GM12801 (cell line): ENCODE results near the gene EID2B.

ENCODE experiments used
- CTCF ChIP-seq: IDR thresholded peaks from one replicate; pipeline ENCODE4 v1.5.1; 2011; ENCODE audit warnings: control low read depth; ENCODE audit not compliant: insufficient read length; ENCODE audit errors: extremely low read depth

Gene EID2B

GRCh38 chr19:39506598-39506943 lies 26.1 kb downstream of the EID2B start:
- TF ChIP-seq CTCF: no peak

- no peak for TF ChIP-seq CTCF
These were observed 29.8 kb downstream of the EID2B start for GRCh38 chr19:39502640-39503417.

- no peak for TF ChIP-seq CTCF
These were observed 31.3 kb downstream of the EID2B start for GRCh38 chr19:39501340-39501739.

- no peak for TF ChIP-seq CTCF
These were observed 32.1 kb downstream of the EID2B start for GRCh38 chr19:39500543-39500942.

GRCh38 chr19:39499932-39500331 lies 32.7 kb downstream of the EID2B start:
- no peak for TF ChIP-seq CTCF

GRCh38 chr19:39498798-39499642 lies 33.6 kb downstream of the EID2B start, which contains the start of gene DLL3:
Gene DLL3 (plus strand): TSS chr19:39498947. CDS start chr19:39498975, 28 bp downstream.
- TF ChIP-seq CTCF: no peak

- TF ChIP-seq CTCF: no peak
These were observed 34.5 kb downstream of the EID2B start for GRCh38 chr19:39497996-39498797.
